GM12878 (cell line): ENCODE results near the gene ATF6B. TPM values are rescaled to one million over a fixed set of nuclear protein-coding genes. Genes with fewer than 3 reads are reported as not detected.
A peak's percentile ranks its signal among the peaks of the same experiment; 100 is the strongest.

Experiments used
- ATAC-seq: fragments of 200-7000 bp; cut with Tn5 transposase; 3 replicates; pipeline ENCODE4 v1.9.1; 2020; ENCODE audit warnings: mild to moderate bottlenecking, moderate library complexity
- BruUV-seq: library from RNA; stranded (reverse); fragments of 400-500 nt; replicated peaks from 2 replicates; lab custom pipeline; 2021; lab: Mats Ljungman, UMichigan
- CTCF ChIA-PET: fragments of 300-600 bp; sonication (Branson Sonifier 250); formaldehyde crosslinking; extraction: SDS; loops from one replicate; lab custom pipeline; 2021; ENCODE audit warnings: inconsistent platforms; lab: Yijun Ruan, JAX
- POLR2A ChIA-PET: fragments of 350-600 bp; formaldehyde crosslinking; extraction: SDS; loops from one replicate; lab custom pipeline; 2021; ENCODE audit warnings: inconsistent platforms; lab: Charles Lee
- RAD21 ChIA-PET: fragments of 300-600 bp; sonication (Branson Sonifier 250); formaldehyde crosslinking; loops from one replicate; lab custom pipeline; 2023; ENCODE audit warnings: antibody characterized with exemption; ENCODE audit not compliant: unreplicated experiment; lab: Charles Lee
- SMC1A ChIA-PET: fragments of 300-600 bp; sonication (Branson Sonifier 250); formaldehyde crosslinking; loops from one replicate; lab custom pipeline; 2023; ENCODE audit not compliant: unreplicated experiment, uncharacterized antibody; lab: Charles Lee
- DNase-seq: peaks from one replicate; pipeline ENCODE4 v3.0.0-alpha.2; 2011; ENCODE audit warnings: low read depth, low spot score
- FAIRE-seq: peaks from 3 replicates; lab custom pipeline; 2011; peaks lifted over from hg19 to GRCh38; lab: Jason Lieb, UNC
- H2AFZ ChIP-seq: 2 replicates; pipeline ENCODE4 v1.6.0; 2011; ENCODE audit warnings: low read depth, low read length, control low read depth; ENCODE audit not compliant: control insufficient read depth
- H3K27ac ChIP-seq: 2 replicates; pipeline ENCODE4 v1.5.1; 2011; ENCODE audit warnings: control low read depth; ENCODE audit not compliant: control insufficient read depth, insufficient read depth
- H3K27me3 ChIP-seq, 2 experiments: replicated peaks in 1 of 2; 2 replicates each; pipeline versions ENCODE4 v1.6.0 to v1.6.1; 2011; ENCODE audit warnings: low read length in 1 of 2; ENCODE audit not compliant: control insufficient read depth in 2 of 2, insufficient read depth in 2 of 2
- H3K36me3 ChIP-seq, 2 experiments: 2 replicates each; pipeline ENCODE4 v1.5.1; 2011; ENCODE audit warnings: low read length in 1 of 2; ENCODE audit not compliant: control insufficient read depth in 2 of 2, insufficient read depth in 2 of 2
- H3K4me1 ChIP-seq: 2 replicates; pipeline ENCODE4 v1.6.1; 2011; ENCODE audit warnings: mild to moderate bottlenecking, low read length, moderate library complexity, mixed read lengths; ENCODE audit not compliant: control insufficient read depth, insufficient read depth
- H3K4me2 ChIP-seq: 2 replicates; pipeline ENCODE4 v1.6.0; 2011; ENCODE audit warnings: control low read depth; ENCODE audit not compliant: control insufficient read depth, insufficient read depth
- H3K4me3 ChIP-seq: fragments of 200-600 bp; sonication (generic); 2 replicates; pipeline ENCODE4 v1.5.1; 2016
- H3K79me2 ChIP-seq: 2 replicates; pipeline ENCODE4 v1.6.0; 2011; ENCODE audit warnings: low read length; ENCODE audit not compliant: control insufficient read depth, insufficient read depth
- H3K9ac ChIP-seq: 2 replicates; pipeline ENCODE4 v1.8.0; 2011; ENCODE audit warnings: low read length, control low read depth, mixed read lengths; ENCODE audit not compliant: control insufficient read depth, insufficient read depth
- H3K9me3 ChIP-seq: replicated peaks from 3 replicates; pipeline ENCODE4 v1.5.1; 2011; ENCODE audit warnings: mild to moderate bottlenecking, low read length; ENCODE audit not compliant: control insufficient read depth, insufficient read depth
- H4K20me1 ChIP-seq: 2 replicates; pipeline ENCODE4 v1.6.0; 2011; ENCODE audit not compliant: control insufficient read depth, insufficient read depth
- CBFB ChIP-seq: IDR thresholded peaks from 2 replicates; pipeline ENCODE4 v1.6.1; 2016; ENCODE audit warnings: antibody characterized with exemption, low read depth
- CEBPB ChIP-seq, 2 experiments: fragments of 150-350 bp in 1 of 2; IDR thresholded peaks; 2 replicates each; pipeline ENCODE4 v1.6.1; 2012 to 2014; ENCODE audit warnings: low read depth in 2 of 2, low read length in 2 of 2, borderline replicate concordance in 1 of 2, inconsistent platforms in 1 of 2
- DPF2 ChIP-seq: fragments of 450-650 bp; IDR thresholded peaks from 2 replicates; pipeline ENCODE4 v1.6.1; 2017; ENCODE audit warnings: mild to moderate bottlenecking
- EGR1 ChIP-seq, 2 experiments: IDR thresholded peaks; 1 replicate in 1 of 2; 2 replicates in 1 of 2; pipeline ENCODE4 v1.6.1; 2011 to 2012; ENCODE audit warnings: low read depth in 2 of 2, low read length in 2 of 2, borderline replicate concordance in 1 of 2, mild to moderate bottlenecking in 1 of 2, moderate library complexity in 1 of 2
- IKZF1 ChIP-seq: fragments of 450-650 bp; conservative IDR thresholded peaks from 2 replicates; pipeline ENCODE4 v1.6.1; 2017; ENCODE audit warnings: antibody characterized with exemption, mild to moderate bottlenecking
- IKZF2 ChIP-seq, 2 experiments: fragments of 450-650 bp; IDR thresholded peaks; 2 replicates each; pipeline ENCODE4 v1.6.1; 2017; ENCODE audit warnings: mild to moderate bottlenecking in 2 of 2, moderate library complexity in 2 of 2
- LARP7 ChIP-seq: fragments of 450-650 bp; IDR thresholded peaks from 2 replicates; pipeline ENCODE4 v1.6.1; 2017; ENCODE audit warnings: mild to moderate bottlenecking
- MTA3 ChIP-seq: IDR thresholded peaks from 2 replicates; pipeline ENCODE4 v1.6.1; 2012; ENCODE audit warnings: low read length, inconsistent platforms, borderline replicate concordance
- POLR2AphosphoS2 ChIP-seq: IDR thresholded peaks from 2 replicates; pipeline ENCODE4 v1.6.1; 2011; ENCODE audit warnings: low read depth, mild to moderate bottlenecking, low read length, improper control_type of control experiment, moderate library complexity
- POLR2AphosphoS5 ChIP-seq: IDR thresholded peaks from 2 replicates; pipeline ENCODE4 v1.6.1; 2011; ENCODE audit warnings: mild to moderate bottlenecking, low read length, inconsistent platforms
- RAD21 ChIP-seq: IDR thresholded peaks from 2 replicates; pipeline ENCODE4 v1.6.1; 2011; ENCODE audit warnings: mild to moderate bottlenecking, low read depth, low read length, moderate library complexity; ENCODE audit not compliant: insufficient read depth
- RCOR1 ChIP-seq: conservative IDR thresholded peaks from 2 replicates; pipeline ENCODE4 v1.6.1; 2012; ENCODE audit warnings: low read depth, low read length, improper control_type of control experiment
- RELA ChIP-seq: fragments of 450-650 bp; IDR thresholded peaks from 2 replicates; pipeline ENCODE4 v1.8.0; 2014; ENCODE audit warnings: borderline replicate concordance; ENCODE audit not compliant: partially characterized antibody
- RUNX3 ChIP-seq: IDR thresholded peaks from 2 replicates; pipeline ENCODE4 v1.6.1; 2012; ENCODE audit warnings: low read length, inconsistent platforms
- SIX5 ChIP-seq: IDR thresholded peaks from 2 replicates; pipeline ENCODE4 v1.6.1; 2011; ENCODE audit warnings: mild to moderate bottlenecking, low read depth, low read length, moderate library complexity; ENCODE audit not compliant: severe bottlenecking
- SKIL ChIP-seq: fragments of 450-650 bp; IDR thresholded peaks from 2 replicates; pipeline ENCODE4 v1.6.1; 2017; ENCODE audit warnings: mild to moderate bottlenecking, low read depth, inconsistent platforms; ENCODE audit not compliant: poor library complexity, severe bottlenecking
- SPI1 ChIP-seq: IDR thresholded peaks from 2 replicates; pipeline ENCODE4 v1.6.1; 2011; ENCODE audit warnings: low read depth, mild to moderate bottlenecking, low read length, moderate library complexity, borderline replicate concordance; ENCODE audit not compliant: insufficient read depth
- SREBF2 ChIP-seq: IDR thresholded peaks from 2 replicates; pipeline ENCODE4 v1.6.1; 2012; ENCODE audit warnings: mild to moderate bottlenecking, low read length
- TCF7 ChIP-seq: IDR thresholded peaks from 2 replicates; pipeline ENCODE4 v1.6.1; 2014; ENCODE audit warnings: antibody characterized with exemption, borderline replicate concordance
- ZNF207 ChIP-seq: fragments of 450-650 bp; IDR thresholded peaks from 2 replicates; pipeline ENCODE4 v1.6.1; 2014; ENCODE audit warnings: antibody characterized with exemption, mild to moderate bottlenecking, borderline replicate concordance
- WGBS: methylation state at CpG from one replicate; pipeline ENCODE4 v1.1.6; 2016; ENCODE audit warnings: low lambda C conversion rate; ENCODE audit not compliant: insufficient replicate concordance, insufficient coverage; ENCODE audit errors: missing lambda C conversion rate; 5-methylcytosine and 5-hydroxymethylcytosine counted together
- in situ Hi-C: fragments of 300-500 bp; cut with MboI; formaldehyde crosslinking; loops from 9 replicates; pipeline ENCODE4 v1.14.3; 2018; ENCODE audit warnings: mixed read lengths
- intact Hi-C: fragments of 100-400 bp; cut with micrococcal nuclease; formaldehyde crosslinking; loops from one replicate; pipeline ENCODE4 v1.14.2; 2022; ENCODE audit not compliant: unreplicated experiment
- polyA plus RNA-seq, 11 experiments: library from polyadenylated mRNA; depleted of rRNA in 4 of 11; unstranded in 6 of 11; stranded (reverse) in 5 of 11; fragments of >200 nt; fragmentation: Nextera tagmentation in 4 of 11; fragmentation: Illumina TruSeq in 1 of 11; extraction: Ambion mirVana in 4 of 11; extraction: Trizol in 1 of 11; gene quantifications; 1 replicate in 1 of 11; 2 replicates in 10 of 11; pipeline versions ENCODE4 v1.2.1 to v1.2.3, GENCODE V29; 2011 to 2016; ENCODE audit warnings: inconsistent platforms in 2 of 11, missing spikeins in 2 of 11, low read depth in 1 of 11
- total RNA-seq, 4 experiments: library from RNA; depleted of rRNA in 3 of 4; stranded (reverse); fragments of >200 nt in 3 of 4; fragmentation: Illumina TruSeq in 1 of 4; extraction: Trizol in 1 of 4; gene quantifications; 2 replicates each; pipeline versions ENCODE4 v1.2.1 to v1.2.3, GENCODE V29; 2013 to 2021

The ATF6B gene
- total and polyA plus RNA-seq, 10 of the 15 experiments (the other 5 are each of a cell fraction or from before 2014, with no cell fraction given), result 13.6 to 83.9 (median 44.0) TPM

- 31% methylated on average over 22 of the region's 22 CpGs for WGBS
- Histone ChIP-seq H3K4me3 (peak overlapping the region; percentile 75), H3K36me3 (peaks cover 0 to 6% of the 10 kb centered on the region in 2 experiments; a peak in 1 of 4 replicates), H3K4me2 (peak overlapping the region; percentile 88), H3K9ac (peak overlapping the region; percentile 83), H3K9me3 (no peaks in the 10 kb centered on the region)
- SMC1A ChIA-PET, result interaction anchor here (0.6 to 3.8 kb wide), 5 partner anchors 11 to 427 kb away, joined by 3 to 24 read pairs (median 15); partner anchors contain the start of genes AGPAT1, GPSM3 and PBX2
- POLR2A ChIA-PET, result interaction anchor here (0.5 to 5.1 kb wide), 9 partner anchors 47 to 1917 kb away, joined by 3 to 69 read pairs (median 9); partner anchors contain the start of genes AGPAT1, EHMT2, GPSM3 and NEU1
- no peak for FAIRE-seq
- CTCF ChIA-PET, result interaction anchor here (0.7 to 4.6 kb wide), 6 partner anchors 12 to 823 kb away, joined by 3 to 48 read pairs (median 5); partner anchors contain the start of genes GPSM3 and HLA-DMA
- intact Hi-C loops, result loop anchor here (1.0 kb wide), 1 partner anchor 61 kb away; the partner anchor contains the start of gene PBX2
- no peak for TF ChIP-seq POLR2AphosphoS2
- 0 out of 2 replicates have a peak, but pooled peaks have one; percentile 36 for TF ChIP-seq LARP7
- TF ChIP-seq SREBF2, result no peak
- TF ChIP-seq SPI1, result no peak
- TF ChIP-seq SKIL, result no peak
- TF ChIP-seq IKZF2 (IDR thresholded peaks at IDR 0.05), result no peak
- TF ChIP-seq RAD21, result no peak
- peak; percentile 92 for TF ChIP-seq RUNX3
- TF ChIP-seq DPF2, result no peak
- TF ChIP-seq CBFB, result peak; percentile 71; the same call in 1 of the 2 replicates
- peak; percentile 71 for TF ChIP-seq SIX5
- TF ChIP-seq TCF7, result no peak
- TF ChIP-seq RELA, result no peak
- 0 out of 2 replicates have a peak, but pooled peaks have one; percentile 90 for TF ChIP-seq IKZF1
- TF ChIP-seq ZNF207, result no peak
- peak in 1 of 2 experiments; percentile 29; a peak in 1 of 3 replicates for TF ChIP-seq EGR1 (IDR thresholded peaks at IDR 0.05; ENCODE audit: borderline replicate concordance in 1 of 2, low read depth in 2 of 2, low read length in 2 of 2)
- TF ChIP-seq POLR2AphosphoS5, result no peak
- no peak for TF ChIP-seq RCOR1
- TF ChIP-seq MTA3, result no peak
- no peak for TF ChIP-seq CEBPB (IDR thresholded peaks at IDR 0.05; ENCODE audit: borderline replicate concordance in 1 of 2, low read depth in 2 of 2, low read length in 2 of 2)
- TF ChIP-seq, all 136 proteins: peak for 6
- Histone ChIP-seq H2AFZ (peak overlapping the region; percentile 92), H3K27ac (peak overlapping the region; percentile 75), H3K4me1 (peaks cover 13% of the 10 kb centered on the region), H4K20me1 (no peaks in the 10 kb centered on the region), H3K27me3 (no peaks in the 10 kb centered on the region), H3K79me2 (peaks cover 23% of the 10 kb centered on the region)
- TSS peak; percentile 30 for BruUV-seq
- DNase-seq, result no peak
- in situ Hi-C loops, result no loop called here
- RAD21 ChIA-PET, result interaction anchor here (1.0 to 3.7 kb wide), 3 partner anchors 48 to 67 kb away, joined by 5 to 27 read pairs (median 6); partner anchors contain the start of genes GPSM3 and PBX2
- no peak for ATAC-seq
Observed at GRCh38 chr6:32129297-32130088, 1.4 kb upstream of the ATF6B start.
